ENCODE measurements around the gene DGKH. TPM values are rescaled to one million over a fixed set of nuclear protein-coding genes. Genes with fewer than 3 reads are reported as not detected.

Gene DGKH
- total RNA-seq, 3 donors from 2014 or later: 11.5 to 19.0 (median 19.0) TPM

GRCh38 chr13:42247883-42248282 lies 199.4 kb downstream of the DGKH start:
- Histone ChIP-seq H3K4me1 (no peaks in the 10 kb centered on the region), H3K27ac (no peak overlapping the region), H3K4me3 (no peak overlapping the region), H3K27me3 (no peaks in the 10 kb centered on the region), H3K36me3 (no peaks in the 10 kb centered on the region), H3K9me3 (no peaks in the 10 kb centered on the region)
- TF ChIP-seq POLR2A (IDR thresholded peaks at IDR 0.05): no peak
- TF ChIP-seq CTCF (IDR thresholded peaks at IDR 0.05): no peak
- no peak for TF ChIP-seq POLR2AphosphoS5 (IDR thresholded peaks at IDR 0.05)
- DNase-seq (ENCODE audit: low spot score in 2 of 2): no peak
- intact Hi-C loops (cut with DNase I; ENCODE audit: low total_unique reads): no loop called here

- intact Hi-C loops (cut with DNase I; ENCODE audit: low total_unique reads): no loop called here
- Histone ChIP-seq H3K27me3 (no peaks in the 10 kb centered on the region), H3K27ac (no peak overlapping the region), H3K4me3 (no peak overlapping the region), H3K4me1 (no peaks in the 10 kb centered on the region), H3K36me3 (no peaks in the 10 kb centered on the region), H3K9me3 (no peaks in the 10 kb centered on the region)
- TF ChIP-seq POLR2A (IDR thresholded peaks at IDR 0.05) (no peak), POLR2AphosphoS5 (IDR thresholded peaks at IDR 0.05) (no peak), CTCF (IDR thresholded peaks at IDR 0.05) (no peak)
- DNase-seq (ENCODE audit: low spot score in 2 of 2): no peak
Measured at GRCh38 chr13:42255886-42256285, 207.4 kb downstream of the DGKH start.

GRCh38 chr13:42258747-42259146 lies 210.3 kb downstream of the DGKH start:
- no peaks in the 10 kb centered on the region for H3K4me1 ChIP-seq
- TF ChIP-seq CTCF (IDR thresholded peaks at IDR 0.05) (no peak), POLR2AphosphoS5 (IDR thresholded peaks at IDR 0.05) (no peak), POLR2A (IDR thresholded peaks at IDR 0.05) (no peak)
- DNase-seq (ENCODE audit: low spot score in 2 of 2): no peak
- no peak overlapping the region for H3K27ac ChIP-seq
- H3K27me3 ChIP-seq: no peaks in the 10 kb centered on the region
- no peaks in the 10 kb centered on the region for H3K9me3 ChIP-seq
- intact Hi-C loops (cut with DNase I; ENCODE audit: low total_unique reads): no loop called here
- no peak overlapping the region for H3K4me3 ChIP-seq
- H3K36me3 ChIP-seq: no peaks in the 10 kb centered on the region

GRCh38 chr13:42259515-42259914 lies 211.1 kb downstream of the DGKH start:
- no peak for DNase-seq (ENCODE audit: low spot score in 2 of 2)
- Histone ChIP-seq H3K36me3 (no peaks in the 10 kb centered on the region), H3K4me3 (no peak overlapping the region), H3K9me3 (no peaks in the 10 kb centered on the region), H3K4me1 (no peaks in the 10 kb centered on the region), H3K27me3 (no peaks in the 10 kb centered on the region), H3K27ac (no peak overlapping the region)
- TF ChIP-seq POLR2AphosphoS5 (IDR thresholded peaks at IDR 0.05) (no peak), CTCF (IDR thresholded peaks at IDR 0.05) (no peak), POLR2A (IDR thresholded peaks at IDR 0.05) (no peak)
- intact Hi-C loops (cut with DNase I; ENCODE audit: low total_unique reads): no loop called here

GRCh38 chr13:42260903-42261654 lies 212.6 kb downstream of the DGKH start:
- Histone ChIP-seq H3K27me3 (no peaks in the 10 kb centered on the region), H3K4me1 (no peaks in the 10 kb centered on the region), H3K4me3 (no peak overlapping the region), H3K27ac (no peak overlapping the region), H3K36me3 (no peaks in the 10 kb centered on the region), H3K9me3 (no peaks in the 10 kb centered on the region)
- intact Hi-C loops (cut with DNase I; ENCODE audit: low total_unique reads): no loop called here
- DNase-seq (ENCODE audit: low spot score in 2 of 2): no peak
- no peak for TF ChIP-seq POLR2A (IDR thresholded peaks at IDR 0.05)
- TF ChIP-seq POLR2AphosphoS5 (IDR thresholded peaks at IDR 0.05): no peak
- TF ChIP-seq CTCF (IDR thresholded peaks at IDR 0.05): no peak

Data from breast epithelium (tissue), 4 donors.